ENCODE data around the gene RAB33B.

DNA sequence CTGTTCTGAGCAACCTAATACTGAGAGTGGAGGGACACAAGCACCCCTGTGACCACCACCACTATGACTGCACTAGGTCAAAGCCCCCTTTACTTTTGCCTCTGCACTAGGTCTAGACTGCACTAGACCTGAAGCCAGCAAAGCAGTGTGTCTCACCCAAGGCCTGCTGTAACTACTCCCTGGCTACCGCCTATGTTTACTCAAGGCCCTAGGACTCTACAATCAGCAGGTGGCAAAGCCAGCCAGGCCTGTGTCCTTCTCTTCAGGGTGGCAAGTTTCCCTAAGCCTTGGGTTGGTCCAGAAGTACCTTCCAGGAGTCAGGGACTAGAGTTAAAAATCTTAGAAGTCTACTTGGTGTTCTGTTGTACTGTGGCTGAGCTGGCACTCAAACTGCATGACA lies 15.9 kb downstream of the RAB33B start:
- TF ChIP-seq, protein P1, sequence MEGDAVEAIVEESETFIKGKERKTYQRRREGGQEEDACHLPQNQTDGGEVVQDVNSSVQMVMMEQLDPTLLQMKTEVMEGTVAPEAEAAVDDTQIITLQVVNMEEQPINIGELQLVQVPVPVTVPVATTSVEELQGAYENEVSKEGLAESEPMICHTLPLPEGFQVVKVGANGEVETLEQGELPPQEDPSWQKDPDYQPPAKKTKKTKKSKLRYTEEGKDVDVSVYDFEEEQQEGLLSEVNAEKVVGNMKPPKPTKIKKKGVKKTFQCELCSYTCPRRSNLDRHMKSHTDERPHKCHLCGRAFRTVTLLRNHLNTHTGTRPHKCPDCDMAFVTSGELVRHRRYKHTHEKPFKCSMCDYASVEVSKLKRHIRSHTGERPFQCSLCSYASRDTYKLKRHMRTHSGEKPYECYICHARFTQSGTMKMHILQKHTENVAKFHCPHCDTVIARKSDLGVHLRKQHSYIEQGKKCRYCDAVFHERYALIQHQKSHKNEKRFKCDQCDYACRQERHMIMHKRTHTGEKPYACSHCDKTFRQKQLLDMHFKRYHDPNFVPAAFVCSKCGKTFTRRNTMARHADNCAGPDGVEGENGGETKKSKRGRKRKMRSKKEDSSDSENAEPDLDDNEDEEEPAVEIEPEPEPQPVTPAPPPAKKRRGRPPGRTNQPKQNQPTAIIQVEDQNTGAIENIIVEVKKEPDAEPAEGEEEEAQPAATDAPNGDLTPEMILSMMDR (IDR thresholded peaks at IDR 0.05; ENCODE audit: low read depth, low read length, missing input control), result no peak
- TF ChIP-seq GABPA (IDR thresholded peaks at IDR 0.05 in 1 of 2, conservative IDR thresholded peaks at IDR 0.05 in 1 of 2) (no peak), SP1 (IDR thresholded peaks at IDR 0.05) (no peak), TAF1 (conservative IDR thresholded peaks at IDR 0.05) (no peak), FOXA1 (IDR thresholded peaks at IDR 0.05) (peak; percentile 66), EGR1 (IDR thresholded peaks at IDR 0.05; ENCODE audit: low read depth in 2 of 2) (no peak)
- TF ChIP-seq, protein P2, sequence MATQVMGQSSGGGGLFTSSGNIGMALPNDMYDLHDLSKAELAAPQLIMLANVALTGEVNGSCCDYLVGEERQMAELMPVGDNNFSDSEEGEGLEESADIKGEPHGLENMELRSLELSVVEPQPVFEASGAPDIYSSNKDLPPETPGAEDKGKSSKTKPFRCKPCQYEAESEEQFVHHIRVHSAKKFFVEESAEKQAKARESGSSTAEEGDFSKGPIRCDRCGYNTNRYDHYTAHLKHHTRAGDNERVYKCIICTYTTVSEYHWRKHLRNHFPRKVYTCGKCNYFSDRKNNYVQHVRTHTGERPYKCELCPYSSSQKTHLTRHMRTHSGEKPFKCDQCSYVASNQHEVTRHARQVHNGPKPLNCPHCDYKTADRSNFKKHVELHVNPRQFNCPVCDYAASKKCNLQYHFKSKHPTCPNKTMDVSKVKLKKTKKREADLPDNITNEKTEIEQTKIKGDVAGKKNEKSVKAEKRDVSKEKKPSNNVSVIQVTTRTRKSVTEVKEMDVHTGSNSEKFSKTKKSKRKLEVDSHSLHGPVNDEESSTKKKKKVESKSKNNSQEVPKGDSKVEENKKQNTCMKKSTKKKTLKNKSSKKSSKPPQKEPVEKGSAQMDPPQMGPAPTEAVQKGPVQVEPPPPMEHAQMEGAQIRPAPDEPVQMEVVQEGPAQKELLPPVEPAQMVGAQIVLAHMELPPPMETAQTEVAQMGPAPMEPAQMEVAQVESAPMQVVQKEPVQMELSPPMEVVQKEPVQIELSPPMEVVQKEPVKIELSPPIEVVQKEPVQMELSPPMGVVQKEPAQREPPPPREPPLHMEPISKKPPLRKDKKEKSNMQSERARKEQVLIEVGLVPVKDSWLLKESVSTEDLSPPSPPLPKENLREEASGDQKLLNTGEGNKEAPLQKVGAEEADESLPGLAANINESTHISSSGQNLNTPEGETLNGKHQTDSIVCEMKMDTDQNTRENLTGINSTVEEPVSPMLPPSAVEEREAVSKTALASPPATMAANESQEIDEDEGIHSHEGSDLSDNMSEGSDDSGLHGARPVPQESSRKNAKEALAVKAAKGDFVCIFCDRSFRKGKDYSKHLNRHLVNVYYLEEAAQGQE (IDR thresholded peaks at IDR 0.05), result no peak
- TF ChIP-seq, protein P3, sequence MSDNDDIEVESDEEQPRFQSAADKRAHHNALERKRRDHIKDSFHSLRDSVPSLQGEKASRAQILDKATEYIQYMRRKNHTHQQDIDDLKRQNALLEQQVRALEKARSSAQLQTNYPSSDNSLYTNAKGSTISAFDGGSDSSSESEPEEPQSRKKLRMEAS (IDR thresholded peaks at IDR 0.05), result no peak
- TF ChIP-seq, protein P4, sequence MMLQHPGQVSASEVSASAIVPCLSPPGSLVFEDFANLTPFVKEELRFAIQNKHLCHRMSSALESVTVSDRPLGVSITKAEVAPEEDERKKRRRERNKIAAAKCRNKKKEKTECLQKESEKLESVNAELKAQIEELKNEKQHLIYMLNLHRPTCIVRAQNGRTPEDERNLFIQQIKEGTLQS (IDR thresholded peaks at IDR 0.05), result no peak

All from liver (tissue), 3 donors.